Measurements from ENCODE around the gene HSD3B1. TPM values are rescaled to one million over a fixed set of nuclear protein-coding genes. Genes with fewer than 3 reads are reported as not detected.

The HSD3B1 gene
- total RNA-seq, 1 experiment from 2014 or later, result not detected

- Histone ChIP-seq H3K27me3 (ENCODE audit: control insufficient read depth, insufficient read depth, low read length) (peaks cover 5% of the 10 kb centered on the region; the same call in 1 of the 2 replicates), H3K4me1 (ENCODE audit: control insufficient read depth, insufficient read depth, low read length) (no peaks in the 10 kb centered on the region), H3K27ac (ENCODE audit: low read length) (no peak overlapping the region), H3K9me3 (ENCODE audit: control insufficient read depth, insufficient read depth, low read depth, low read length) (no peaks in the 10 kb centered on the region), H3K4me3 (ENCODE audit: low read depth in 2 of 2, low read length in 2 of 2) (no peak overlapping the region), H3K36me3 (ENCODE audit: control insufficient read depth, insufficient read depth, low read length) (no peaks in the 10 kb centered on the region)
- TF ChIP-seq REST (IDR thresholded peaks at IDR 0.05; ENCODE audit: insufficient read depth in 1 of 2, low read depth in 2 of 2, low read length in 1 of 2) (no peak), POLR2AphosphoS5 (IDR thresholded peaks at IDR 0.05; ENCODE audit: low read depth, low read length) (no peak), SIN3A (IDR thresholded peaks at IDR 0.05; ENCODE audit: borderline replicate concordance, insufficient read depth, low read depth, low read length) (no peak), TCF7L2 (IDR thresholded peaks at IDR 0.05; ENCODE audit: low read depth, low read length) (no peak)
- TF ChIP-seq, protein P1, sequence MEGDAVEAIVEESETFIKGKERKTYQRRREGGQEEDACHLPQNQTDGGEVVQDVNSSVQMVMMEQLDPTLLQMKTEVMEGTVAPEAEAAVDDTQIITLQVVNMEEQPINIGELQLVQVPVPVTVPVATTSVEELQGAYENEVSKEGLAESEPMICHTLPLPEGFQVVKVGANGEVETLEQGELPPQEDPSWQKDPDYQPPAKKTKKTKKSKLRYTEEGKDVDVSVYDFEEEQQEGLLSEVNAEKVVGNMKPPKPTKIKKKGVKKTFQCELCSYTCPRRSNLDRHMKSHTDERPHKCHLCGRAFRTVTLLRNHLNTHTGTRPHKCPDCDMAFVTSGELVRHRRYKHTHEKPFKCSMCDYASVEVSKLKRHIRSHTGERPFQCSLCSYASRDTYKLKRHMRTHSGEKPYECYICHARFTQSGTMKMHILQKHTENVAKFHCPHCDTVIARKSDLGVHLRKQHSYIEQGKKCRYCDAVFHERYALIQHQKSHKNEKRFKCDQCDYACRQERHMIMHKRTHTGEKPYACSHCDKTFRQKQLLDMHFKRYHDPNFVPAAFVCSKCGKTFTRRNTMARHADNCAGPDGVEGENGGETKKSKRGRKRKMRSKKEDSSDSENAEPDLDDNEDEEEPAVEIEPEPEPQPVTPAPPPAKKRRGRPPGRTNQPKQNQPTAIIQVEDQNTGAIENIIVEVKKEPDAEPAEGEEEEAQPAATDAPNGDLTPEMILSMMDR (IDR thresholded peaks at IDR 0.05), result no peak
- ChIA-PET POLR2A (no interaction called here), CTCF (no interaction called here)
- intact Hi-C loops (cut with micrococcal nuclease; ENCODE audit: unreplicated experiment), result no loop called here
- DNase-seq (ENCODE audit: low read depth, low spot score), result no peak
- in situ Hi-C loops (cut with HindIII; ENCODE audit: low pct_unique_long_range_greater_than_20kb, low sequenced_read_pairs), result no loop called here
- no peak for ATAC-seq
- BruUV-seq (replicated peaks), result no TSS peak
These were observed 36.1 kb upstream of the HSD3B1 start for GRCh38 chr1:119470958-119471357.

GRCh38 chr1:119471566-119471965 lies 35.4 kb upstream of the HSD3B1 start:
- Histone ChIP-seq H3K27ac (ENCODE audit: low read length) (no peak overlapping the region), H3K36me3 (ENCODE audit: control insufficient read depth, insufficient read depth, low read length) (no peaks in the 10 kb centered on the region), H3K9me3 (ENCODE audit: control insufficient read depth, insufficient read depth, low read depth, low read length) (no peaks in the 10 kb centered on the region), H3K4me3 (ENCODE audit: low read depth in 2 of 2, low read length in 2 of 2) (no peak overlapping the region), H3K27me3 (ENCODE audit: control insufficient read depth, insufficient read depth, low read length) (peaks cover 5% of the 10 kb centered on the region; the same call in 1 of the 2 replicates), H3K4me1 (ENCODE audit: control insufficient read depth, insufficient read depth, low read length) (no peaks in the 10 kb centered on the region)
- no peak for ATAC-seq
- CTCF ChIA-PET, result no interaction called here
- TF ChIP-seq SIN3A (IDR thresholded peaks at IDR 0.05; ENCODE audit: borderline replicate concordance, insufficient read depth, low read depth, low read length) (no peak), POLR2AphosphoS5 (IDR thresholded peaks at IDR 0.05; ENCODE audit: low read depth, low read length) (no peak), TCF7L2 (IDR thresholded peaks at IDR 0.05; ENCODE audit: low read depth, low read length) (no peak), REST (IDR thresholded peaks at IDR 0.05; ENCODE audit: insufficient read depth in 1 of 2, low read depth in 2 of 2, low read length in 1 of 2) (no peak)
- TF ChIP-seq, protein P1 (IDR thresholded peaks at IDR 0.05), result no peak
- in situ Hi-C loops (cut with HindIII; ENCODE audit: low pct_unique_long_range_greater_than_20kb, low sequenced_read_pairs), result no loop called here
- DNase-seq (ENCODE audit: low read depth, low spot score), result no peak
- POLR2A ChIA-PET, result no interaction called here
- intact Hi-C loops (cut with micrococcal nuclease; ENCODE audit: unreplicated experiment), result no loop called here
- BruUV-seq (replicated peaks), result no TSS peak
